Activated CD4-positive, alpha-beta T cell treated with anti-CD3 and anti-CD28 coated beads for 48 hours (primary cell): Measurements from ENCODE around the gene TRH.
"Not testable (repeated sequence)": the region's sequence is repeated elsewhere in the genome, so short reads cannot be mapped to it uniquely, and the experiment has no call there.

Experiments
- DNase-seq: peaks from one replicate; pipeline ENCODE4 v3.0.0-alpha.2; 2020

Gene TRH

GRCh38 chr3:130013246-130013645 is 38.7 kb downstream of the TRH start:
- not testable (repeated sequence) for DNase-seq

- DNase-seq = no peak
Observed at GRCh38 chr3:130014526-130014925, 40.0 kb downstream of the TRH start.

GRCh38 chr3:130017661-130018060 is 43.1 kb downstream of the TRH start:
- not testable (repeated sequence) for DNase-seq

GRCh38 chr3:130026146-130026829 is 51.8 kb downstream of the TRH start:
- DNase-seq = peak; percentile 38

GRCh38 chr3:130027437-130027836 is 52.9 kb downstream of the TRH start:
- not testable (repeated sequence) for DNase-seq
